ENCODE data around the gene ENDOV. TPM values are rescaled to one million over a fixed set of nuclear protein-coding genes. Genes with fewer than 3 reads are reported as not detected.

ENDOV gene
- total RNA-seq, 2 experiments from 2014 or later = 10.1 to 12.0 TPM

GRCh38 chr17:80441598-80442322 is 26.8 kb downstream of the ENDOV start:
- no peaks in the 10 kb centered on the region for H3K36me3 ChIP-seq (ENCODE audit: insufficient read depth, low read length)
- no peaks in the 10 kb centered on the region for H3K4me1 Mint-ChIP-seq (ENCODE audit: low read depth)
- intact Hi-C loops (cut with DNase I, micrococcal nuclease) = no loop called here
- H3K27ac Mint-ChIP-seq = no peak overlapping the region
- H3K4me3 ChIP-seq (ENCODE audit: low read length) = no peak overlapping the region
- ChIA-PET CTCF (no interaction called here), POLR2A (no interaction called here)
- no peak overlapping the region for H3K4me3 Mint-ChIP-seq
- no peak overlapping the region for H3K27ac ChIP-seq (ENCODE audit: low read depth in 1 of 2, low read length in 2 of 2)
- TF ChIP-seq, protein P1, sequence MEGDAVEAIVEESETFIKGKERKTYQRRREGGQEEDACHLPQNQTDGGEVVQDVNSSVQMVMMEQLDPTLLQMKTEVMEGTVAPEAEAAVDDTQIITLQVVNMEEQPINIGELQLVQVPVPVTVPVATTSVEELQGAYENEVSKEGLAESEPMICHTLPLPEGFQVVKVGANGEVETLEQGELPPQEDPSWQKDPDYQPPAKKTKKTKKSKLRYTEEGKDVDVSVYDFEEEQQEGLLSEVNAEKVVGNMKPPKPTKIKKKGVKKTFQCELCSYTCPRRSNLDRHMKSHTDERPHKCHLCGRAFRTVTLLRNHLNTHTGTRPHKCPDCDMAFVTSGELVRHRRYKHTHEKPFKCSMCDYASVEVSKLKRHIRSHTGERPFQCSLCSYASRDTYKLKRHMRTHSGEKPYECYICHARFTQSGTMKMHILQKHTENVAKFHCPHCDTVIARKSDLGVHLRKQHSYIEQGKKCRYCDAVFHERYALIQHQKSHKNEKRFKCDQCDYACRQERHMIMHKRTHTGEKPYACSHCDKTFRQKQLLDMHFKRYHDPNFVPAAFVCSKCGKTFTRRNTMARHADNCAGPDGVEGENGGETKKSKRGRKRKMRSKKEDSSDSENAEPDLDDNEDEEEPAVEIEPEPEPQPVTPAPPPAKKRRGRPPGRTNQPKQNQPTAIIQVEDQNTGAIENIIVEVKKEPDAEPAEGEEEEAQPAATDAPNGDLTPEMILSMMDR (IDR thresholded peaks at IDR 0.05) = no peak
- no peak for ATAC-seq (ENCODE audit: poor library complexity)
- peaks cover 0 to 14% of the 10 kb centered on the region in 2 experiments for H3K9me3 ChIP-seq (ENCODE audit: control insufficient read depth in 1 of 2, insufficient read depth in 1 of 2, low read length in 2 of 2)
- H3K36me3 Mint-ChIP-seq (ENCODE audit: low read depth) = no peaks in the 10 kb centered on the region
- no peaks in the 10 kb centered on the region for H3K9me3 Mint-ChIP-seq
- peaks cover 5% of the 10 kb centered on the region for H3K27me3 Mint-ChIP-seq
- DNase-seq = no peak
- H3K4me1 ChIP-seq (ENCODE audit: insufficient read depth, low read length) = no peaks in the 10 kb centered on the region
- peaks cover 4 to 9% of the 10 kb centered on the region in 2 experiments for H3K27me3 ChIP-seq (ENCODE audit: control insufficient read depth in 1 of 2, insufficient read depth in 2 of 2, low read length in 2 of 2)

DNA sequence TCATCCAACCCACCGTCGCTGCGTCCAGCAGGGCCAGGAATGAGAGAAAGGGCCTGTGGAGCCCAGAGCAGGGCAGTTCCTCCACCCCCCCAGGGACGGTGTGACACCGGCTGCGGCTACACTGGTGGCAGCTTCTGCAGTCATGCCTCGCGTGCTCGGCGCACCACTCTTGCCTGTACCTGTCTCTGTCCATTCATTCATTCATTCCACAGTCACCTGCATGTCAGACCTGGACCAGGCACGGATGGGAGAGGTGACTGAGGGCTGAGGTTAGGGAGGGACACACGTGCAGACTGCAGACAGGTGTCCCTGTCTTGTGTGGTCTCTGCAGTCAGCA is 27.3 kb downstream of the ENDOV start:
- no peaks in the 10 kb centered on the region for H3K9me3 Mint-ChIP-seq
- no peaks in the 10 kb centered on the region for H3K4me1 Mint-ChIP-seq (ENCODE audit: low read depth)
- H3K9me3 ChIP-seq (ENCODE audit: control insufficient read depth in 1 of 2, insufficient read depth in 1 of 2, low read length in 2 of 2) = peaks cover 0 to 14% of the 10 kb centered on the region in 2 experiments
- ChIA-PET CTCF (no interaction called here), POLR2A (interaction anchor here (1.4 kb wide), 1 partner anchor 12 kb away, joined by 5 read pairs; no protein-coding TSS in a partner anchor)
- H3K27me3 Mint-ChIP-seq = peaks cover 5% of the 10 kb centered on the region
- no peak for ATAC-seq (ENCODE audit: poor library complexity)
- no peak overlapping the region for H3K27ac ChIP-seq (ENCODE audit: low read depth in 1 of 2, low read length in 2 of 2)
- H3K36me3 Mint-ChIP-seq (ENCODE audit: low read depth) = no peaks in the 10 kb centered on the region
- H3K4me3 Mint-ChIP-seq = no peak overlapping the region
- H3K4me3 ChIP-seq (ENCODE audit: low read length) = no peak overlapping the region
- intact Hi-C loops (cut with DNase I, micrococcal nuclease) = no loop called here
- no peaks in the 10 kb centered on the region for H3K4me1 ChIP-seq (ENCODE audit: insufficient read depth, low read length)
- H3K36me3 ChIP-seq (ENCODE audit: insufficient read depth, low read length) = no peaks in the 10 kb centered on the region
- H3K27ac Mint-ChIP-seq = no peak overlapping the region
- no peak for DNase-seq
- TF ChIP-seq, protein P1 (IDR thresholded peaks at IDR 0.05) = no peak
- peaks cover 4 to 9% of the 10 kb centered on the region in 2 experiments for H3K27me3 ChIP-seq (ENCODE audit: control insufficient read depth in 1 of 2, insufficient read depth in 2 of 2, low read length in 2 of 2)

GRCh38 chr17:80442764-80443163 is 27.8 kb downstream of the ENDOV start:
- Mint-ChIP-seq H3K27me3 (peaks cover 5% of the 10 kb centered on the region), H3K9me3 (no peaks in the 10 kb centered on the region), H3K27ac (no peak overlapping the region), H3K4me1 (ENCODE audit: low read depth) (no peaks in the 10 kb centered on the region), H3K4me3 (no peak overlapping the region), H3K36me3 (ENCODE audit: low read depth) (no peaks in the 10 kb centered on the region)
- no peak overlapping the region for H3K4me3 ChIP-seq (ENCODE audit: low read length)
- no peak overlapping the region for H3K27ac ChIP-seq (ENCODE audit: low read depth in 1 of 2, low read length in 2 of 2)
- peaks cover 0 to 14% of the 10 kb centered on the region in 2 experiments for H3K9me3 ChIP-seq (ENCODE audit: control insufficient read depth in 1 of 2, insufficient read depth in 1 of 2, low read length in 2 of 2)
- POLR2A ChIA-PET = interaction anchor here (1.4 kb wide), 1 partner anchor 12 kb away, joined by 5 read pairs; no protein-coding TSS in a partner anchor
- CTCF ChIA-PET = no interaction called here
- ATAC-seq (ENCODE audit: poor library complexity) = no peak
- no peaks in the 10 kb centered on the region for H3K4me1 ChIP-seq (ENCODE audit: insufficient read depth, low read length)
- H3K27me3 ChIP-seq (ENCODE audit: control insufficient read depth in 1 of 2, insufficient read depth in 2 of 2, low read length in 2 of 2) = peaks cover 4 to 9% of the 10 kb centered on the region in 2 experiments
- no peak for DNase-seq
- TF ChIP-seq, protein P1 (IDR thresholded peaks at IDR 0.05) = no peak
- H3K36me3 ChIP-seq (ENCODE audit: insufficient read depth, low read length) = no peaks in the 10 kb centered on the region
- intact Hi-C loops (cut with DNase I, micrococcal nuclease) = no loop called here

Measured in CD4-positive, alpha-beta T cell (primary cell).